SK-N-SH treated with all-trans-retinoic acid at 6 μM for 48 hours (cell line): ENCODE measurements around the gene RER1.

Experiments used
- ATAC-seq: fragments of 200-7000 bp; cut with Tn5 transposase; 3 replicates; pipeline ENCODE4 v1.9.1; 2020; ENCODE audit warnings: mild to moderate bottlenecking, moderate library complexity
- ARNTL ChIP-seq: fragments of 450-650 bp; formaldehyde crosslinking; IDR thresholded peaks from 2 replicates; pipeline ENCODE4 v1.5.0; 2020; ENCODE audit warnings: low read depth, mild to moderate bottlenecking, moderate library complexity, borderline replicate concordance
- CREB5 ChIP-seq: fragments of 250-450 bp; sonication (Bioruptor Pico); IDR thresholded peaks from 2 replicates; pipeline ENCODE4 v1.5.1; 2020; ENCODE audit warnings: low read depth, mild to moderate bottlenecking, moderate library complexity
- CSDC2 ChIP-seq: fragments of 250-450 bp; sonication (Bioruptor Pico); IDR thresholded peaks from 2 replicates; pipeline ENCODE4 v1.5.0; 2020; ENCODE audit warnings: mild to moderate bottlenecking, moderate library complexity
- ESRRG ChIP-seq: fragments of 250-450 bp; sonication (Bioruptor Pico); IDR thresholded peaks from 2 replicates; pipeline ENCODE4 v1.6.1; 2021; ENCODE audit warnings: mild to moderate bottlenecking
- GLIS3 ChIP-seq: fragments of 250-450 bp; sonication (Bioruptor Pico); IDR thresholded peaks from 2 replicates; pipeline ENCODE4 v1.5.0; 2020; ENCODE audit warnings: mild to moderate bottlenecking, moderate library complexity
- OSR1 ChIP-seq: fragments of 250-450 bp; sonication (Bioruptor Pico); IDR thresholded peaks from 2 replicates; pipeline ENCODE4 v1.8.0; 2022; ENCODE audit warnings: moderate library complexity, mild to moderate bottlenecking, inconsistent platforms
- PPARA ChIP-seq: fragments of 250-450 bp; sonication (Bioruptor Pico); IDR thresholded peaks from 2 replicates; pipeline ENCODE4 v1.5.0; 2020; ENCODE audit warnings: mild to moderate bottlenecking, borderline replicate concordance
- RARB ChIP-seq: fragments of 250-450 bp; sonication (Bioruptor Pico); IDR thresholded peaks from 2 replicates; pipeline ENCODE4 v1.8.0; 2021; ENCODE audit warnings: mild to moderate bottlenecking, moderate library complexity
- SNAI2 ChIP-seq: fragments of 250-450 bp; sonication (Bioruptor Pico); IDR thresholded peaks from 2 replicates; pipeline ENCODE4 v1.5.0; 2020; ENCODE audit warnings: mild to moderate bottlenecking, moderate library complexity
- TCF4 ChIP-seq: fragments of 250-450 bp; sonication (Bioruptor Pico); IDR thresholded peaks from 2 replicates; pipeline ENCODE4 v1.8.0; 2021; ENCODE audit warnings: mild to moderate bottlenecking, moderate library complexity, borderline replicate concordance
- TOX ChIP-seq: fragments of 250-450 bp; sonication (Bioruptor Pico); IDR thresholded peaks from 2 replicates; pipeline ENCODE4 v1.8.0; 2021; ENCODE audit warnings: mild to moderate bottlenecking, moderate library complexity, borderline replicate concordance
- ZC3H10 ChIP-seq: fragments of 250-450 bp; sonication (Bioruptor Pico); IDR thresholded peaks from 2 replicates; pipeline ENCODE4 v1.5.1; 2021; ENCODE audit warnings: mild to moderate bottlenecking, moderate library complexity
- ZFP30 ChIP-seq: fragments of 450-650 bp; formaldehyde crosslinking; IDR thresholded peaks from 2 replicates; pipeline ENCODE4 v1.5.0; 2022; ENCODE audit warnings: mild to moderate bottlenecking, moderate library complexity
- ZNF565 ChIP-seq: fragments of 450-650 bp; formaldehyde crosslinking; conservative IDR thresholded peaks from 2 replicates; pipeline ENCODE4 v1.5.0; 2020; ENCODE audit warnings: low read depth, mild to moderate bottlenecking, moderate library complexity
- ZNF70 ChIP-seq: fragments of 450-650 bp; formaldehyde crosslinking; IDR thresholded peaks from 2 replicates; pipeline ENCODE4 v1.5.0; 2020; ENCODE audit warnings: mild to moderate bottlenecking, moderate library complexity
- ZNF8 ChIP-seq: fragments of 450-650 bp; formaldehyde crosslinking; IDR thresholded peaks from 2 replicates; pipeline ENCODE4 v1.5.0; 2020; ENCODE audit warnings: mild to moderate bottlenecking, moderate library complexity
- TF ChIP-seq, protein P1 (sequence below): fragments of 250-450 bp; sonication (Bioruptor Pico); IDR thresholded peaks from 2 replicates; pipeline ENCODE4 v1.5.0; 2020; ENCODE audit warnings: mild to moderate bottlenecking, moderate library complexity
- TF ChIP-seq, protein P2 (sequence below): fragments of 250-450 bp; sonication (Bioruptor Pico); IDR thresholded peaks from 2 replicates; pipeline ENCODE4 v1.8.0; 2021; ENCODE audit warnings: low read depth, mild to moderate bottlenecking, moderate library complexity, borderline replicate concordance
- TF ChIP-seq, protein P3 (sequence below): fragments of 250-450 bp; sonication (Bioruptor Pico); IDR thresholded peaks from 2 replicates; pipeline ENCODE4 v1.5.1; 2021; ENCODE audit warnings: mild to moderate bottlenecking, moderate library complexity

RER1 gene

GRCh38 chr1:2417833-2418225, 26.2 kb downstream of the RER1 start:
- no peak for ATAC-seq
- TF ChIP-seq ZNF565 (CRISPR knock-in tag) (no peak), ZFP30 (CRISPR knock-in tag) (no peak), ZNF70 (CRISPR knock-in tag) (no peak), OSR1 (CRISPR knock-in tag) (no peak)
- TF ChIP-seq, protein P1, sequence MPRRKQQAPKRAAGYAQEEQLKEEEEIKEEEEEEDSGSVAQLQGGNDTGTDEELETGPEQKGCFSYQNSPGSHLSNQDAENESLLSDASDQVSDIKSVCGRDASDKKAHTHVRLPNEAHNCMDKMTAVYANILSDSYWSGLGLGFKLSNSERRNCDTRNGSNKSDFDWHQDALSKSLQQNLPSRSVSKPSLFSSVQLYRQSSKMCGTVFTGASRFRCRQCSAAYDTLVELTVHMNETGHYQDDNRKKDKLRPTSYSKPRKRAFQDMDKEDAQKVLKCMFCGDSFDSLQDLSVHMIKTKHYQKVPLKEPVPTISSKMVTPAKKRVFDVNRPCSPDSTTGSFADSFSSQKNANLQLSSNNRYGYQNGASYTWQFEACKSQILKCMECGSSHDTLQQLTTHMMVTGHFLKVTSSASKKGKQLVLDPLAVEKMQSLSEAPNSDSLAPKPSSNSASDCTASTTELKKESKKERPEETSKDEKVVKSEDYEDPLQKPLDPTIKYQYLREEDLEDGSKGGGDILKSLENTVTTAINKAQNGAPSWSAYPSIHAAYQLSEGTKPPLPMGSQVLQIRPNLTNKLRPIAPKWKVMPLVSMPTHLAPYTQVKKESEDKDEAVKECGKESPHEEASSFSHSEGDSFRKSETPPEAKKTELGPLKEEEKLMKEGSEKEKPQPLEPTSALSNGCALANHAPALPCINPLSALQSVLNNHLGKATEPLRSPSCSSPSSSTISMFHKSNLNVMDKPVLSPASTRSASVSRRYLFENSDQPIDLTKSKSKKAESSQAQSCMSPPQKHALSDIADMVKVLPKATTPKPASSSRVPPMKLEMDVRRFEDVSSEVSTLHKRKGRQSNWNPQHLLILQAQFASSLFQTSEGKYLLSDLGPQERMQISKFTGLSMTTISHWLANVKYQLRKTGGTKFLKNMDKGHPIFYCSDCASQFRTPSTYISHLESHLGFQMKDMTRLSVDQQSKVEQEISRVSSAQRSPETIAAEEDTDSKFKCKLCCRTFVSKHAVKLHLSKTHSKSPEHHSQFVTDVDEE (CRISPR knock-in tag) = no peak

GRCh38 chr1:2418791-2419320, 27.2 kb downstream of the RER1 start:
- no peak for ATAC-seq
- no peak for TF ChIP-seq ZNF8 (CRISPR knock-in tag)
- TF ChIP-seq ZNF70 (CRISPR knock-in tag) = no peak
- TF ChIP-seq RARB (CRISPR knock-in tag) = no peak
- no peak for TF ChIP-seq TCF4 (CRISPR knock-in tag)
- TF ChIP-seq ZNF565 (CRISPR knock-in tag) = no peak
- no peak for TF ChIP-seq CREB5 (CRISPR knock-in tag)

GRCh38 chr1:2419416-2419815, 27.8 kb downstream of the RER1 start:
- TF ChIP-seq GLIS3 (CRISPR knock-in tag) (no peak), ZNF70 (CRISPR knock-in tag) (no peak), TCF4 (CRISPR knock-in tag) (no peak), ESRRG (CRISPR knock-in tag) (no peak), OSR1 (CRISPR knock-in tag) (no peak), ZNF565 (CRISPR knock-in tag) (no peak), ZC3H10 (CRISPR knock-in tag) (no peak), ARNTL (no peak), CSDC2 (CRISPR knock-in tag) (no peak), ZFP30 (CRISPR knock-in tag) (no peak), PPARA (CRISPR knock-in tag) (no peak)
- TF ChIP-seq, protein P2, sequence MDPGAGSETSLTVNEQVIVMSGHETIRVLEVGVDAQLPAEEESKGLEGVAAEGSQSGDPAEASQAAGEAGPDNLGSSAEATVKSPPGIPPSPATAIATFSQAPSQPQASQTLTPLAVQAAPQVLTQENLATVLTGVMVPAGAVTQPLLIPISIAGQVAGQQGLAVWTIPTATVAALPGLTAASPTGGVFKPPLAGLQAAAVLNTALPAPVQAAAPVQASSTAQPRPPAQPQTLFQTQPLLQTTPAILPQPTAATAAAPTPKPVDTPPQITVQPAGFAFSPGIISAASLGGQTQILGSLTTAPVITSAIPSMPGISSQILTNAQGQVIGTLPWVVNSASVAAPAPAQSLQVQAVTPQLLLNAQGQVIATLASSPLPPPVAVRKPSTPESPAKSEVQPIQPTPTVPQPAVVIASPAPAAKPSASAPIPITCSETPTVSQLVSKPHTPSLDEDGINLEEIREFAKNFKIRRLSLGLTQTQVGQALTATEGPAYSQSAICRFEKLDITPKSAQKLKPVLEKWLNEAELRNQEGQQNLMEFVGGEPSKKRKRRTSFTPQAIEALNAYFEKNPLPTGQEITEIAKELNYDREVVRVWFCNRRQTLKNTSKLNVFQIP (CRISPR knock-in tag) = no peak
- no peak for ATAC-seq

DNA sequence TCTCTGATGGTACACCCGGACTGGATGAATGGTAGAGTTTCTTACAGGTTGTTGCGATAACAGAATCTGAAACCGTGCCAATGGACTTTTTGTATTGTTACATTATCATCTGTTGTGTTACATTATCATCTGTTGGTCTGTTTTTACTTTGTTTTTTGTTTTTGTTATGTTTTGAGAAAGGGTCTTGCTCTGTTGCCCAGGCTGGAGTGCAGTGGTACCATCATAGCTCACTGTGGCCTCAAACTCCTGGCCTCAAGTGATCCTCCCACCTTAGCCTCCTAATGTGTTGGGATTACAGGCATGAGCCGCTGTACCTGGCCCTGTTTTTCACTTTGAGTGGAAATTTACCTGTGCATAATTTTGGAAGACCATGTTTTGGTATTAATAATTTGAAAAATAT, 30.9 kb downstream of the RER1 start:
- ATAC-seq = no peak
- no peak for TF ChIP-seq SNAI2 (CRISPR knock-in tag)
- TF ChIP-seq, protein P3, sequence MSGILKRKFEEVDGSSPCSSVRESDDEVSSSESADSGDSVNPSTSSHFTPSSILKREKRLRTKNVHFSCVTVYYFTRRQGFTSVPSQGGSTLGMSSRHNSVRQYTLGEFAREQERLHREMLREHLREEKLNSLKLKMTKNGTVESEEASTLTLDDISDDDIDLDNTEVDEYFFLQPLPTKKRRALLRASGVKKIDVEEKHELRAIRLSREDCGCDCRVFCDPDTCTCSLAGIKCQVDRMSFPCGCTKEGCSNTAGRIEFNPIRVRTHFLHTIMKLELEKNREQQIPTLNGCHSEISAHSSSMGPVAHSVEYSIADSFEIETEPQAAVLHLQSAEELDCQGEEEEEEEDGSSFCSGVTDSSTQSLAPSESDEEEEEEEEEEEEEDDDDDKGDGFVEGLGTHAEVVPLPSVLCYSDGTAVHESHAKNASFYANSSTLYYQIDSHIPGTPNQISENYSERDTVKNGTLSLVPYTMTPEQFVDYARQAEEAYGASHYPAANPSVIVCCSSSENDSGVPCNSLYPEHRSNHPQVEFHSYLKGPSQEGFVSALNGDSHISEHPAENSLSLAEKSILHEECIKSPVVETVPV (CRISPR knock-in tag) = no peak

DNA sequence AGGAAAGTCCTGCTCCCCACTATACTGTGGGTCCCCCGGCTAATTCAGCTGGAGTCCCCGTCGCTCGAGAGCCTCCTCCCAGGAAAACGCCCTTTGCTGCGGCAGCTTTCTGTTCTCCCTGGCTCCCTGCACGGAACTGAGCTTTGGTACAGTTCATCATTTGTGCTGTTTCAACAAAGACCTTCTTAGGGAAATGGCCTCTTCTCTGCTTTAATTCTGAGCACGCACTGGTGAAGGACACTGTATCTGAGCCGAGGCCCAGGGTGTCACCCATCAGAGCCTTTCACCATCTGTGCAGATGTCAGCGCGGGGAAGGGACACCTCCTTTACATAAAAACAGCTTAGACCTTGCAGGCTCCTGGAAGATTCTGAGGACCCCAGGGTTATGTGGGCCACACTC, 34.3 kb downstream of the RER1 start:
- TF ChIP-seq CSDC2 (CRISPR knock-in tag) = no peak
- no peak for TF ChIP-seq ZC3H10 (CRISPR knock-in tag)
- TF ChIP-seq TOX (CRISPR knock-in tag) = no peak
- TF ChIP-seq PPARA (CRISPR knock-in tag) = no peak
- TF ChIP-seq GLIS3 (CRISPR knock-in tag) = no peak

More for the DNA sequence above, 34.3 kb downstream of the RER1 start:
- no peak for ATAC-seq
